CD4-positive, alpha-beta memory T cell (primary cell): ENCODE data around the gene FKBP9. TPM values are rescaled to one million over a fixed set of nuclear protein-coding genes. Genes with fewer than 3 reads are reported as not detected.

Source experiments
- CTCF ChIA-PET: fragments of 350-600 bp; sonication (Branson Sonifier 250); formaldehyde crosslinking; loops from one replicate; lab custom pipeline; 2021; ENCODE audit warnings: inconsistent platforms; ENCODE audit not compliant: partially characterized antibody; lab: Charles Lee
- POLR2A ChIA-PET: fragments of 350-600 bp; sonication (Branson Sonifier 250); formaldehyde crosslinking; loops from one replicate; lab custom pipeline; 2021; ENCODE audit not compliant: partially characterized antibody; lab: Charles Lee
- DNase-seq, 5 donors: peaks; one replicate each; pipeline versions ENCODE4 v3.0.0 to v3.0.0-alpha.2; 2020 to 2022; ENCODE audit warnings: mixed read lengths in 1 of 5
- H3K27ac ChIP-seq: one replicate; pipeline ENCODE4 v1.7.0; 2013; ENCODE audit warnings: low read depth, low read length
- H3K27me3 ChIP-seq: 2 replicates; pipeline ENCODE4 v1.7.0; 2013; ENCODE audit warnings: mild to moderate bottlenecking, low read length, moderate library complexity; ENCODE audit not compliant: insufficient read depth
- H3K36me3 ChIP-seq: 2 replicates; pipeline ENCODE4 v1.7.0; 2013; ENCODE audit warnings: mild to moderate bottlenecking, low read length, moderate library complexity; ENCODE audit not compliant: insufficient read depth
- H3K4me1 ChIP-seq: 2 replicates; pipeline ENCODE4 v1.7.0; 2013; ENCODE audit warnings: mild to moderate bottlenecking, low read length, moderate library complexity; ENCODE audit not compliant: insufficient read depth
- H3K4me3 ChIP-seq, 2 donors: one replicate each; pipeline ENCODE4 v1.7.0; 2013; ENCODE audit warnings: low read length in 2 of 2, mild to moderate bottlenecking in 1 of 2
- H3K9me3 ChIP-seq, 2 donors: one replicate each; pipeline ENCODE4 v1.7.0; 2013; ENCODE audit warnings: low read length in 2 of 2, control low read depth in 1 of 2; ENCODE audit not compliant: control insufficient read depth in 1 of 2
- H3K27ac Mint-ChIP-seq, 7 donors: one replicate each; pipeline ENCODE4 v1.8.0; 2020 to 2021; ENCODE audit warnings: mixed read lengths in 7 of 7, mild to moderate bottlenecking in 6 of 7, inconsistent platforms in 3 of 7, moderate library complexity in 3 of 7
- H3K27me3 Mint-ChIP-seq, 2 donors: one replicate each; pipeline ENCODE4 v1.8.0; 2020 to 2021; ENCODE audit warnings: mixed read lengths in 2 of 2
- H3K36me3 Mint-ChIP-seq, 2 donors: one replicate each; pipeline ENCODE4 v1.8.0; 2020 to 2021; ENCODE audit warnings: mixed read lengths in 2 of 2, inconsistent platforms in 1 of 2, mild to moderate bottlenecking in 1 of 2
- H3K4me1 Mint-ChIP-seq, 4 donors: one replicate each; pipeline ENCODE4 v1.8.0; 2020 to 2021; ENCODE audit warnings: mixed read lengths in 4 of 4, mild to moderate bottlenecking in 1 of 4
- H3K4me3 Mint-ChIP-seq, 8 donors: one replicate each; pipeline ENCODE4 v1.8.0; 2020 to 2021; ENCODE audit warnings: mixed read lengths in 8 of 8, mild to moderate bottlenecking in 7 of 8, moderate library complexity in 6 of 8, inconsistent platforms in 3 of 8
- H3K9me3 Mint-ChIP-seq, 8 donors: one replicate each; pipeline ENCODE4 v1.8.0; 2020 to 2021; ENCODE audit warnings: mixed read lengths in 8 of 8, mild to moderate bottlenecking in 5 of 8, inconsistent platforms in 3 of 8, moderate library complexity in 1 of 8
- intact Hi-C: fragments of 100-400 bp; cut with micrococcal nuclease; formaldehyde crosslinking; loops from one replicate; pipeline ENCODE4 v1.15.1; 2023
- polyA plus RNA-seq, 2 donors: library from polyadenylated mRNA; unstranded; fragments of 300-500 nt; fragmentation: Illumina TruSeq; gene quantifications; one replicate each; pipeline ENCODE4 v1.2.3, GENCODE V29; 2021
- total RNA-seq, 2 experiments: library from RNA; stranded (reverse); gene quantifications; one replicate each; pipeline ENCODE4 v1.2.3, GENCODE V29; 2021

FKBP9 gene
- total and polyA plus RNA-seq, 4 experiments from 2014 or later = 0.32 to 0.35 TPM; not detected in 2

GRCh38 chr7:33044401-33044718, 87.1 kb downstream of the FKBP9 start:
- intact Hi-C loops = loop anchor here (5.0 kb wide), 1 partner anchor 552 kb away; the partner anchor contains the start of gene LSM5
- POLR2A ChIA-PET = no interaction called here
- no peak overlapping the region for H3K4me3 Mint-ChIP-seq

DNA sequence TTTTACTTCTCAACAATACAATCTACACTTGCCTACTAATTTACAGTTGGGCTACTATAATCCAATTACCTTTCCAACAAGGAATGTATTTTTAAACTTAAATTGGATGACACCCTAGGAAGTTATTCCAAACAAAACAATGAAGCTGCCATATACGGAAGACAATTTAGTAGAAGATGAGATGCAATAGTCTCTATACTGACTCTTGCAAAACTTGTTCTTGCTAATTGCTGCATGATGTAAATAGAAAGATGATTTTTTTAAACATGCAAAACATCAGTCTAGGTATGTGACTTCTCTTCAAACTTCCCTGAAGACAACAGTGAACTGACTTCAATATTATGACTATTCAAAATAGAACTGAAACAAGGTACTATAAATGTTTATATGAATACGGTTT, 87.7 kb downstream of the FKBP9 start:
- Mint-ChIP-seq H3K27me3 (no peaks in the 10 kb centered on the region), H3K4me3 (no peak overlapping the region), H3K4me1 (peaks cover 21 to 54% (median 42%) of the 10 kb centered on the region in 4 donors), H3K27ac (peak overlapping the region in 3 of 7 donors; percentile 12 to 62 (median 18)), H3K36me3 (no peaks in the 10 kb centered on the region), H3K9me3 (no peaks in the 10 kb centered on the region)
- H3K36me3 ChIP-seq = no peaks in the 10 kb centered on the region
- peaks cover 63% of the 10 kb centered on the region for H3K4me1 ChIP-seq
- no peak overlapping the region for H3K27ac ChIP-seq
- DNase-seq = no peak
- CTCF ChIA-PET = no interaction called here
- POLR2A ChIA-PET = no interaction called here
- intact Hi-C loops = loop anchor here (5.0 kb wide), 1 partner anchor 553 kb away; the partner anchor contains the start of gene LSM5
- no peaks in the 10 kb centered on the region for H3K27me3 ChIP-seq
- no peak overlapping the region for H3K4me3 ChIP-seq
- no peaks in the 10 kb centered on the region for H3K9me3 ChIP-seq

More at GRCh38 chr7:33044401-33044718, 87.1 kb downstream of the FKBP9 start:
- Mint-ChIP-seq H3K9me3 (no peaks in the 10 kb centered on the region), H3K27me3 (no peaks in the 10 kb centered on the region), H3K27ac (peak overlapping the region in 4 of 7 donors; percentile 7 to 78 (median 48)), H3K4me1 (peaks cover 27 to 60% (median 46%) of the 10 kb centered on the region in 4 donors), H3K36me3 (no peaks in the 10 kb centered on the region)
- no peak for DNase-seq
- H3K27ac ChIP-seq = no peak overlapping the region
- no peaks in the 10 kb centered on the region for H3K27me3 ChIP-seq
- no peak overlapping the region for H3K4me3 ChIP-seq
- no peaks in the 10 kb centered on the region for H3K36me3 ChIP-seq
- no peaks in the 10 kb centered on the region for H3K9me3 ChIP-seq
- peaks cover 65% of the 10 kb centered on the region for H3K4me1 ChIP-seq
- CTCF ChIA-PET = no interaction called here

DNA sequence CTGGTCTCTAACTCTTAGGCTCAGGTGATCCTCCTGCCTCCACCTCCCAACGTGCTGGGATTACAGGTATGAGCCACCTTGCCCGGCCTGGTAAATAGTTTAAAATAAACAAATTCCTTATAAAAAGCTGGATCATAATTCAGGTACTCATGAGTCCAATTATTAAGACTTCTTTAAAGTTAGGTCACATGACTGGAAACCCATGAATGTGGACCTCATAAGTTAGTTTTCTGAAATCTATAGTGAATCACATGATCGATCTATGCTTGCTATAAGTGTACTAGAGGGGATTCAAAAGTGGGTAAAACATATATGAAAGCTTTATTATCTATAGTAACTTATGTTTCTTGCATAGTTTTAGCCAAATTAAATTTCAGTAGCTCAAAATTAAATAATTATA, 91.0 kb downstream of the FKBP9 start:
- ChIA-PET CTCF (interaction anchor here (0.8 to 2.6 kb wide), 9 partner anchors 8 to 202 kb away, joined by 3 to 29 read pairs (median 10); partner anchors contain the start of genes NT5C3A and RP9), POLR2A (interaction anchor here (2.4 to 4.3 kb wide), 3 partner anchors 9 to 15 kb away, joined by 7 to 17 read pairs (median 11); partner anchors contain the start of gene NT5C3A)
- intact Hi-C loops = no loop called here
- Mint-ChIP-seq H3K9me3 (no peaks in the 10 kb centered on the region), H3K36me3 (no peaks in the 10 kb centered on the region), H3K4me3 (no peak overlapping the region), H3K27me3 (no peaks in the 10 kb centered on the region), H3K4me1 (peaks cover 29 to 64% (median 44%) of the 10 kb centered on the region in 4 donors), H3K27ac (peak overlapping the region in 1 of 7 donors; percentile 65)
- DNase-seq = no peak
- Histone ChIP-seq H3K36me3 (no peaks in the 10 kb centered on the region), H3K9me3 (no peaks in the 10 kb centered on the region), H3K4me1 (peaks cover 50% of the 10 kb centered on the region), H3K27me3 (no peaks in the 10 kb centered on the region), H3K4me3 (no peak overlapping the region), H3K27ac (no peak overlapping the region)

- ChIA-PET CTCF (interaction anchor here (0.8 to 2.6 kb wide), 9 partner anchors 8 to 202 kb away, joined by 3 to 29 read pairs (median 10); partner anchors contain the start of genes NT5C3A and RP9), POLR2A (interaction anchor here (1.7 to 4.3 kb wide), 4 partner anchors 8 to 14 kb away, joined by 6 to 17 read pairs (median 9); partner anchors contain the start of gene NT5C3A)
- peaks cover 27 to 63% (median 42%) of the 10 kb centered on the region in 4 donors for H3K4me1 Mint-ChIP-seq
- intact Hi-C loops = no loop called here
- no peaks in the 10 kb centered on the region for H3K27me3 Mint-ChIP-seq
- no peak for DNase-seq
- H3K4me3 ChIP-seq = no peak overlapping the region
- H3K36me3 Mint-ChIP-seq = no peaks in the 10 kb centered on the region
- no peak overlapping the region for H3K4me3 Mint-ChIP-seq
- no peak overlapping the region for H3K27ac Mint-ChIP-seq
- H3K27me3 ChIP-seq = no peaks in the 10 kb centered on the region
- H3K9me3 ChIP-seq = no peaks in the 10 kb centered on the region
- peaks cover 50% of the 10 kb centered on the region for H3K4me1 ChIP-seq
- H3K9me3 Mint-ChIP-seq = no peaks in the 10 kb centered on the region
- H3K27ac ChIP-seq = no peak overlapping the region
- no peaks in the 10 kb centered on the region for H3K36me3 ChIP-seq
Measured at GRCh38 chr7:33048704-33049103, 91.5 kb downstream of the FKBP9 start.

GRCh38 chr7:33050535-33051318, 93.5 kb downstream of the FKBP9 start:
- Histone ChIP-seq H3K27ac (no peak overlapping the region), H3K36me3 (no peaks in the 10 kb centered on the region), H3K27me3 (no peaks in the 10 kb centered on the region), H3K4me1 (peaks cover 50% of the 10 kb centered on the region), H3K4me3 (no peak overlapping the region), H3K9me3 (no peaks in the 10 kb centered on the region)
- peak; percentile 41 to 61 (median 55) for DNase-seq
- Mint-ChIP-seq H3K27me3 (no peaks in the 10 kb centered on the region), H3K27ac (peak overlapping the region in 4 of 7 donors; percentile 10 to 39 (median 29)), H3K36me3 (peaks cover 0 to 1% of the 10 kb centered on the region in 2 donors), H3K9me3 (no peaks in the 10 kb centered on the region), H3K4me3 (peak overlapping the region in 1 of 8 donors; percentile 1), H3K4me1 (peaks cover 28 to 70% (median 47%) of the 10 kb centered on the region in 4 donors)
- ChIA-PET POLR2A (interaction anchor here (1.7 to 4.3 kb wide), 3 partner anchors 10 to 12 kb away, joined by 6 to 17 read pairs (median 7); partner anchors contain the start of gene NT5C3A), CTCF (interaction anchor here (1.1 to 4.7 kb wide), 8 partner anchors 10 to 204 kb away, joined by 4 to 29 read pairs (median 17); partner anchors contain the start of genes NT5C3A and RP9)
- intact Hi-C loops = loop anchor here (1.0 kb wide), 4 partner anchors 85 to 250 kb away; no protein-coding TSS in a partner anchor

GRCh38 chr7:33053721-33054120, 96.5 kb downstream of the FKBP9 start:
- peaks cover 38% of the 10 kb centered on the region for H3K4me1 ChIP-seq
- Mint-ChIP-seq H3K4me1 (peaks cover 35 to 73% (median 55%) of the 10 kb centered on the region in 4 donors), H3K36me3 (peaks cover 1 to 6% of the 10 kb centered on the region in 2 donors), H3K27me3 (no peaks in the 10 kb centered on the region), H3K4me3 (peak overlapping the region in 1 of 8 donors; percentile 1), H3K9me3 (no peaks in the 10 kb centered on the region), H3K27ac (peak overlapping the region; percentile 53 to 91 (median 79))
- no peaks in the 10 kb centered on the region for H3K36me3 ChIP-seq
- H3K27ac ChIP-seq = peak overlapping the region; percentile 8
- POLR2A ChIA-PET = interaction anchor here (1.0 to 3.8 kb wide), 6 partner anchors 9 to 558 kb away, joined by 3 to 29 read pairs (median 10); partner anchors contain the start of genes AVL9, KBTBD2, NT5C3A and RP9
- no peaks in the 10 kb centered on the region for H3K27me3 ChIP-seq
- CTCF ChIA-PET = interaction anchor here (0.8 to 5.0 kb wide), 7 partner anchors 9 to 252 kb away, joined by 3 to 33 read pairs (median 10); partner anchors contain the start of gene NT5C3A
- intact Hi-C loops = loop anchor here (1.0 kb wide), 1 partner anchor 9 kb away; the partner anchor contains the start of gene NT5C3A
- H3K4me3 ChIP-seq = no peak overlapping the region
- no peaks in the 10 kb centered on the region for H3K9me3 ChIP-seq
- no peak for DNase-seq
